Suprapubic skin (tissue), 4 donors: Measurements from ENCODE around the gene CCNF. TPM values are rescaled to one million over a fixed set of nuclear protein-coding genes. Genes with fewer than 3 reads are reported as not detected.

ENCODE experiments used
- DNase-seq, 2 donors: peaks; one replicate each; pipeline ENCODE4 v3.0.0-alpha.2; 2019; ENCODE audit warnings: low spot score in 2 of 2
- H3K27ac ChIP-seq: fragments of 200-600 bp; sonication (generic); one replicate; pipeline ENCODE4 v1.5.1; 2019
- H3K27me3 ChIP-seq: fragments of 200-600 bp; sonication (generic); one replicate; pipeline ENCODE4 v1.5.1; 2019
- H3K36me3 ChIP-seq: fragments of 200-600 bp; sonication (generic); one replicate; pipeline ENCODE4 v1.5.1; 2019
- H3K4me1 ChIP-seq: fragments of 200-600 bp; sonication (generic); one replicate; pipeline ENCODE4 v1.5.1; 2019
- H3K4me3 ChIP-seq: fragments of 200-600 bp; sonication (generic); one replicate; pipeline ENCODE4 v1.5.1; 2019; ENCODE audit warnings: mild to moderate bottlenecking
- H3K9me3 ChIP-seq: fragments of 200-600 bp; sonication (generic); one replicate; pipeline ENCODE4 v1.5.1; 2019
- EP300 ChIP-seq: sonication (generic); formaldehyde crosslinking; IDR thresholded peaks from one replicate; pipeline ENCODE4 v1.6.1; 2017; ENCODE audit warnings: antibody characterized with exemption
- POLR2A ChIP-seq, 2 donors: fragments of 450-650 bp; IDR thresholded peaks; one replicate each; pipeline ENCODE4 v1.6.1; 2017; ENCODE audit warnings: antibody characterized with exemption in 2 of 2, mild to moderate bottlenecking in 2 of 2, moderate library complexity in 2 of 2
- POLR2AphosphoS5 ChIP-seq, 3 donors: sonication (generic); formaldehyde crosslinking; IDR thresholded peaks; one replicate each; pipeline ENCODE4 v1.6.1; 2017; ENCODE audit warnings: antibody characterized with exemption in 3 of 3
- WGBS: methylation state at CpG from one replicate; pipeline ENCODE4 v1.1.5; 2018; 5-methylcytosine and 5-hydroxymethylcytosine counted together
- total RNA-seq, 4 donors: library from RNA; depleted of rRNA; stranded (reverse); fragments of >200 nt; gene quantifications; one replicate each; pipeline ENCODE4 v1.1.0, GENCODE V29; 2016
- TF ChIP-seq, protein P1 (sequence below), 2 donors: fragments of 200-600 bp in 1 of 2; fragments of 450-650 bp in 1 of 2; sonication (generic) in 1 of 2; IDR thresholded peaks; one replicate each; pipeline ENCODE4 v1.5.1; 2016 to 2019; ENCODE audit warnings: antibody characterized with exemption in 2 of 2, mild to moderate bottlenecking in 1 of 2, moderate library complexity in 1 of 2

Gene CCNF
- total RNA-seq, 4 donors from 2014 or later: 6.8 to 12.4 (median 10.1) TPM

- no peaks in the 10 kb centered on the region for H3K36me3 ChIP-seq
- H3K9me3 ChIP-seq: peaks cover 5% of the 10 kb centered on the region
- no peak for TF ChIP-seq POLR2AphosphoS5 (IDR thresholded peaks at IDR 0.05)
- TF ChIP-seq, protein P1, sequence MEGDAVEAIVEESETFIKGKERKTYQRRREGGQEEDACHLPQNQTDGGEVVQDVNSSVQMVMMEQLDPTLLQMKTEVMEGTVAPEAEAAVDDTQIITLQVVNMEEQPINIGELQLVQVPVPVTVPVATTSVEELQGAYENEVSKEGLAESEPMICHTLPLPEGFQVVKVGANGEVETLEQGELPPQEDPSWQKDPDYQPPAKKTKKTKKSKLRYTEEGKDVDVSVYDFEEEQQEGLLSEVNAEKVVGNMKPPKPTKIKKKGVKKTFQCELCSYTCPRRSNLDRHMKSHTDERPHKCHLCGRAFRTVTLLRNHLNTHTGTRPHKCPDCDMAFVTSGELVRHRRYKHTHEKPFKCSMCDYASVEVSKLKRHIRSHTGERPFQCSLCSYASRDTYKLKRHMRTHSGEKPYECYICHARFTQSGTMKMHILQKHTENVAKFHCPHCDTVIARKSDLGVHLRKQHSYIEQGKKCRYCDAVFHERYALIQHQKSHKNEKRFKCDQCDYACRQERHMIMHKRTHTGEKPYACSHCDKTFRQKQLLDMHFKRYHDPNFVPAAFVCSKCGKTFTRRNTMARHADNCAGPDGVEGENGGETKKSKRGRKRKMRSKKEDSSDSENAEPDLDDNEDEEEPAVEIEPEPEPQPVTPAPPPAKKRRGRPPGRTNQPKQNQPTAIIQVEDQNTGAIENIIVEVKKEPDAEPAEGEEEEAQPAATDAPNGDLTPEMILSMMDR (IDR thresholded peaks at IDR 0.05): no peak
- TF ChIP-seq EP300: no peak
- TF ChIP-seq POLR2A (IDR thresholded peaks at IDR 0.05): no peak
- H3K27ac ChIP-seq: no peak overlapping the region
- no peak for DNase-seq
- no peaks in the 10 kb centered on the region for H3K27me3 ChIP-seq
- H3K4me1 ChIP-seq: no peaks in the 10 kb centered on the region
- H3K4me3 ChIP-seq: no peak overlapping the region
- 75% methylated on average over 3 of the region's 3 CpGs for WGBS
Measured at GRCh38 chr16:2386990-2387389, 42.3 kb upstream of the CCNF start.

DNA sequence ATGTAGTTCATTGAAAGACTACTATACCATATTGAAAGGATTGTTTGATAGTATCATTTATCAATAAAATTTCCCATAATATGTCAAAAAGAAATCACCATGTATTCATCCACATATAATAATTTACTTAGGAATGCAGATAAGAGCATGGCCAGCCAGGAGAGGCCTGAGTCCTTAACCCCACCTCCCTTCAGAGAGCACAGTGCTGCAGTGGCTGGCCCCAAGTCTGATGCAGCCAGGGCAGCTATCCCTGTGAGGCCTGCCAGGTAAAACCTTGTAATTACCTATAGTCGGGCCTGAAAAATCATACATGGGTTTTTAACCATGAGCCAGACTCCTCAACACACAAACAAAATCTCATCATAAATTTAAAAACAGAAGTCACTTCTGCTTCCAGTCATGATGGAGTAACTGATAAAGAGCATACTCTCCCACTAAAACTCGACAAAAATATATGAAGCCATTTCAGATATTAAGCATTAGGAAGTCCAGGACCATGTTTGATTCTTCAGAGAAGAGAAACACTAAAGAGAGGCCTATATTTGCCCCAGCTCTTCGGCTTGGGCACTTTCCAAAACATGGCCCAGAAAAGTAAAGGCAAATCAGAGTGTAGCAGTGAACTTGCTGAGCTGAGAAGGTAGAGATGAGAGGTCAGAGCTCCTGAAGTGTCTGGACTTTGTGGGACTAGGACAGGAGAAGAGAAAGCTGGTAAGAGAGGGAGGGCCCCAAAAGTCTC lies 40.9 kb upstream of the CCNF start:
- 78% methylated on average over 3 of the region's 3 CpGs for WGBS
- H3K27ac ChIP-seq: no peak overlapping the region
- no peak for DNase-seq
- no peak for TF ChIP-seq POLR2A (IDR thresholded peaks at IDR 0.05)
- no peak for TF ChIP-seq EP300
- TF ChIP-seq POLR2AphosphoS5 (IDR thresholded peaks at IDR 0.05): no peak
- TF ChIP-seq, protein P1 (IDR thresholded peaks at IDR 0.05): no peak
- peaks cover 5% of the 10 kb centered on the region for H3K9me3 ChIP-seq
- no peak overlapping the region for H3K4me3 ChIP-seq
- no peaks in the 10 kb centered on the region for H3K27me3 ChIP-seq
- no peaks in the 10 kb centered on the region for H3K36me3 ChIP-seq
- H3K4me1 ChIP-seq: no peaks in the 10 kb centered on the region

- no peak for DNase-seq
- Histone ChIP-seq H3K4me3 (no peak overlapping the region), H3K9me3 (peaks cover 5% of the 10 kb centered on the region), H3K27ac (no peak overlapping the region), H3K36me3 (no peaks in the 10 kb centered on the region), H3K4me1 (no peaks in the 10 kb centered on the region), H3K27me3 (no peaks in the 10 kb centered on the region)
- TF ChIP-seq POLR2AphosphoS5 (IDR thresholded peaks at IDR 0.05): no peak
- no peak for TF ChIP-seq POLR2A (IDR thresholded peaks at IDR 0.05)
- TF ChIP-seq, protein P1 (IDR thresholded peaks at IDR 0.05): no peak
- TF ChIP-seq EP300: no peak
- 27% methylated on average over 2 of the region's 2 CpGs for WGBS
Measured at GRCh38 chr16:2388875-2389433, 40.3 kb upstream of the CCNF start.

DNA sequence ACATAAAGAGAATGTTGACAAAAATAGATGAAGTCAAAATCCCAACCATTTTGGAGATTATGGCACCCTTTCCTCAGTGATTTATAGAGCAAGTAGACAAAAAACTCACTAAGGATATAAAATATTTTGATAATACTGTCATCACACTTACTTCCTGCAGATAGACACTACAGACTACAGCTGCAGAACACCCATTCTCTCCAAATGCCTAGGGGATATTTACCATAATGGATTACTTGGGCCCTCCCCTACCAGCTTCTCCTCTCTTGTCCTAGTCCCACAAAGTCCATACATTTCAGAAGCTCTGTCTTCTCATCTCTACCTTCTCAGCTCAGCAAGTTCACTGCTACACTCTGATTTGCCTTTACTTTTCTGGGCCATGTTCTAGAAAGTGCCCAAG lies 37.2 kb upstream of the CCNF start:
- H3K27me3 ChIP-seq: no peaks in the 10 kb centered on the region
- H3K4me3 ChIP-seq: no peak overlapping the region
- H3K9me3 ChIP-seq: peaks cover 5% of the 10 kb centered on the region
- no peak for DNase-seq
- H3K4me1 ChIP-seq: no peaks in the 10 kb centered on the region
- no peaks in the 10 kb centered on the region for H3K36me3 ChIP-seq
- H3K27ac ChIP-seq: no peak overlapping the region
- TF ChIP-seq POLR2AphosphoS5 (IDR thresholded peaks at IDR 0.05) (no peak), EP300 (no peak), POLR2A (IDR thresholded peaks at IDR 0.05) (no peak)
- TF ChIP-seq, protein P1 (IDR thresholded peaks at IDR 0.05): no peak

- Histone ChIP-seq H3K27me3 (no peaks in the 10 kb centered on the region), H3K4me3 (no peak overlapping the region), H3K27ac (no peak overlapping the region), H3K36me3 (no peaks in the 10 kb centered on the region), H3K9me3 (no peaks in the 10 kb centered on the region), H3K4me1 (no peaks in the 10 kb centered on the region)
- 86% methylated on average over 5 of the region's 5 CpGs for WGBS
- no peak for TF ChIP-seq POLR2AphosphoS5 (IDR thresholded peaks at IDR 0.05)
- TF ChIP-seq POLR2A (IDR thresholded peaks at IDR 0.05): no peak
- TF ChIP-seq, protein P1 (IDR thresholded peaks at IDR 0.05): no peak
- TF ChIP-seq EP300: no peak
- DNase-seq: no peak
Measured at GRCh38 chr16:2398520-2398919, 30.7 kb upstream of the CCNF start.
